Measurements from ENCODE around the gene ATAD3B.

DNA sequence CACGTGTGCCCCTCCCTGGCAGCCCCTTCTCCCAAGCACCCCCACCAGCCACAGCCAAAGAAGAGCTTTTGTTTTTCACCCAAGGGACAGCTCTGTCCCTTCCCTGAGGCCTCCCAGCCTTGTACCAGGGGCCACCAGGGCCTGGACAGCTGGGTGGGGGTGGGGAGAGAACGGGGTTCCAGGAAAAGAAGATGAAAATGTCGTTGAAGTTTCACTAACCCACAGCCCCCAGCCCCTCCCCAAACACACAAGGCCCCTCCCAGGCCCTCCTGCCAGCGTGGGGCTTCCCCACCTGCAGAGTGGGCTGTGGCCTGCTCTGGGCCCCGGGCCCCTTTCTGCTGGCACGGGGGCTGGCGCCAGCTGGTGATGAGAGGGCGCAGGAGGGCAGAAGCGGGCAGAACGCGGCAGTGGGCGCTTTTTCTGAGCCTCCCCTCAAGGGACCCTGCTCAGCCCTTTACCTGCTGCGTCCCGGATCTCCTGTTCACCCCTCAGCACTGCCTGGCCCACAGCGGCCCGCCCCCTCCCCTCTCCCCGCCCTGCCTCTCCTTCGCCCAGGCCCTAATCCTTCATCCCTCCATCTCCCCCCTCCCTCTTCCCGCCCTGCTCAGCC lies 45.0 kb upstream of the ATAD3B start:
- TF ChIP-seq JUND (IDR thresholded peaks at IDR 0.05) = no peak
- TF ChIP-seq RXRA (IDR thresholded peaks at IDR 0.05) = no peak
- no peak for TF ChIP-seq GABPA (IDR thresholded peaks at IDR 0.05 in 1 of 2, conservative IDR thresholded peaks at IDR 0.05 in 1 of 2)
- TF ChIP-seq, protein P1, sequence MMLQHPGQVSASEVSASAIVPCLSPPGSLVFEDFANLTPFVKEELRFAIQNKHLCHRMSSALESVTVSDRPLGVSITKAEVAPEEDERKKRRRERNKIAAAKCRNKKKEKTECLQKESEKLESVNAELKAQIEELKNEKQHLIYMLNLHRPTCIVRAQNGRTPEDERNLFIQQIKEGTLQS (IDR thresholded peaks at IDR 0.05) = no peak
- TF ChIP-seq YY1 (IDR thresholded peaks at IDR 0.05) = no peak
- no peak for TF ChIP-seq FOXA1 (IDR thresholded peaks at IDR 0.05)
- no peak for TF ChIP-seq TAF1 (conservative IDR thresholded peaks at IDR 0.05)
- no peak for TF ChIP-seq CTCF (IDR thresholded peaks at IDR 0.05; ENCODE audit: low read depth, low read length, missing input control)
- TF ChIP-seq HNF4G (IDR thresholded peaks at IDR 0.05) = no peak

Measured in liver (tissue), 3 donors.